Keratinocyte (primary cell): Measurements from ENCODE around the gene TNS1. TPM values are rescaled to one million over a fixed set of nuclear protein-coding genes. Genes with fewer than 3 reads are reported as not detected.

Source experiments
- DNase-seq: peaks from one replicate; pipeline ENCODE4 v3.0.0-alpha.2; 2011; ENCODE audit warnings: low read depth, missing footprints, low spot score
- FAIRE-seq: peaks from 2 replicates; lab custom pipeline; 2011; peaks lifted over from hg19 to GRCh38; lab: Jason Lieb, UNC
- H2AFZ ChIP-seq: 2 replicates; pipeline ENCODE4 v1.6.0; 2012; ENCODE audit warnings: low read length, control low read depth, inconsistent platforms; ENCODE audit not compliant: control insufficient read depth
- H3K27ac ChIP-seq: 2 replicates; pipeline ENCODE4 v1.5.1; 2011; ENCODE audit warnings: low read length; ENCODE audit not compliant: control insufficient read depth, insufficient read depth
- H3K27me3 ChIP-seq: 3 replicates; pipeline ENCODE4 v1.6.0; 2011; ENCODE audit warnings: low read length; ENCODE audit not compliant: control insufficient read depth, insufficient read depth; ENCODE audit errors: extremely low read depth
- H3K36me3 ChIP-seq, 2 experiments: 2 replicates in 1 of 2; 3 replicates in 1 of 2; pipeline ENCODE4 v1.5.1; 2011; ENCODE audit warnings: low read length in 2 of 2, mild to moderate bottlenecking in 1 of 2; ENCODE audit not compliant: control insufficient read depth in 2 of 2, insufficient read depth in 2 of 2; ENCODE audit errors: extremely low read depth in 1 of 2
- H3K4me1 ChIP-seq: 3 replicates; pipeline ENCODE4 v1.5.1; 2011; ENCODE audit warnings: low read length; ENCODE audit not compliant: control insufficient read depth, insufficient read depth; ENCODE audit errors: extremely low read depth
- H3K4me2 ChIP-seq: 3 replicates; pipeline ENCODE4 v1.6.0; 2011; ENCODE audit warnings: low read depth, low read length; ENCODE audit not compliant: control insufficient read depth, insufficient read depth; ENCODE audit errors: extremely low read depth
- H3K4me3 ChIP-seq, 3 experiments: fragments of 200-600 bp in 1 of 3; sonication (generic) in 1 of 3; 2 replicates in 2 of 3; 3 replicates in 1 of 3; pipeline ENCODE4 v1.5.1; 2011 to 2016; ENCODE audit warnings: low read length in 3 of 3, mild to moderate bottlenecking in 3 of 3, control low read depth in 2 of 3, inconsistent platforms in 1 of 3, low read depth in 1 of 3, mixed read lengths in 1 of 3, mixed run types in 1 of 3, moderate library complexity in 1 of 3; ENCODE audit not compliant: control insufficient read depth in 2 of 3, insufficient read depth in 2 of 3; ENCODE audit errors: extremely low read depth in 1 of 3
- H3K79me2 ChIP-seq: 2 replicates; pipeline ENCODE4 v1.6.0; 2012; ENCODE audit warnings: low read length; ENCODE audit not compliant: control insufficient read depth, insufficient read depth
- H3K9ac ChIP-seq: 3 replicates; pipeline ENCODE4 v1.6.0; 2011; ENCODE audit warnings: low read length; ENCODE audit not compliant: control insufficient read depth, insufficient read depth; ENCODE audit errors: extremely low read depth
- H3K9me1 ChIP-seq: 3 replicates; pipeline ENCODE4 v1.6.0; 2011; ENCODE audit warnings: low read length; ENCODE audit not compliant: control insufficient read depth, insufficient read depth; ENCODE audit errors: extremely low read depth
- H3K9me3 ChIP-seq: 2 replicates; pipeline ENCODE4 v1.5.1; 2012; ENCODE audit warnings: low read depth, low read length; ENCODE audit not compliant: control insufficient read depth
- H4K20me1 ChIP-seq: 3 replicates; pipeline ENCODE4 v1.6.0; 2011; ENCODE audit warnings: low read length; ENCODE audit not compliant: control insufficient read depth, insufficient read depth; ENCODE audit errors: extremely low read depth
- CTCF ChIP-seq, 3 experiments: IDR thresholded peaks in 1 of 3; conservative IDR thresholded peaks in 1 of 3; optimal IDR thresholded peaks in 1 of 3; 2 replicates in 2 of 3; 3 replicates in 1 of 3; pipeline versions ENCODE3 to v1.5.1; 2011; ENCODE audit warnings: low read length in 3 of 3, mild to moderate bottlenecking in 3 of 3, moderate library complexity in 2 of 3, control low read depth in 1 of 3, inconsistent platforms in 1 of 3; ENCODE audit not compliant: insufficient read depth in 2 of 3; ENCODE audit errors: extremely low read depth in 1 of 3
- EZH2 ChIP-seq: IDR thresholded peaks from one replicate; pipeline ENCODE4 v1.6.1; 2012; ENCODE audit warnings: inconsistent platforms, mild to moderate bottlenecking, low read length, moderate library complexity
- dilution Hi-C: fragments of 300-500 bp; cut with MboI; formaldehyde crosslinking; loops from one replicate; pipeline ENCODE4 v1.7.0; 2020; ENCODE audit warnings: low sequenced_read_pairs; ENCODE audit not compliant: extremely low pct_ligation_motif_present
- polyA plus RNA-seq, 5 experiments: library from polyadenylated mRNA; depleted of rRNA in 3 of 5; stranded (reverse) in 3 of 5; stranded (forward) in 1 of 5; unstranded in 1 of 5; fragments of >200 nt; gene quantifications; 1 replicate in 1 of 5; 2 replicates in 3 of 5; 3 replicates in 1 of 5; pipeline versions ENCODE4 v1.2.1 to v1.2.3, GENCODE V29; 2011 to 2012; ENCODE audit warnings: missing spikeins in 2 of 5, low read depth in 1 of 5, low replicate concordance in 1 of 5

Gene TNS1
- polyA plus RNA-seq, 1 donor (not counting 4 experiments of a cell fraction or from before 2014, with no cell fraction given), result 2.5 TPM

GRCh38 chr2:218039171-218039570 lies 36.4 kb upstream of the TNS1 start:
- peaks cover 61% of the 10 kb centered on the region for H3K27me3 ChIP-seq
- H3K9ac ChIP-seq, result no peak overlapping the region
- dilution Hi-C loops, result no loop called here
- FAIRE-seq (peak; percentile 99), DNase-seq (peak; percentile 88)
- no peak overlapping the region for H3K27ac ChIP-seq
- no peaks in the 10 kb centered on the region for H3K9me1 ChIP-seq
- no peaks in the 10 kb centered on the region for H3K9me3 ChIP-seq
- peak overlapping the region; percentile 46 for H3K4me2 ChIP-seq
- H3K4me3 ChIP-seq, result no peak overlapping the region
- H3K4me1 ChIP-seq, result peaks cover 16% of the 10 kb centered on the region
- TF ChIP-seq CTCF (optimal IDR thresholded peaks at IDR 0.05 in 1 of 3, IDR thresholded peaks at IDR 0.05 in 1 of 3, conservative IDR thresholded peaks at IDR 0.05 in 1 of 3; ENCODE audit: extremely low read depth in 1 of 3, insufficient read depth in 2 of 3, low read length in 3 of 3) (no peak), EZH2 (no peak)
- H2AFZ ChIP-seq, result no peak overlapping the region
- H3K36me3 ChIP-seq, result no peaks in the 10 kb centered on the region
- H4K20me1 ChIP-seq, result no peaks in the 10 kb centered on the region
- no peaks in the 10 kb centered on the region for H3K79me2 ChIP-seq

GRCh38 chr2:218036371-218036770 lies 33.6 kb upstream of the TNS1 start:
- Histone ChIP-seq H3K9me1 (no peaks in the 10 kb centered on the region), H3K79me2 (no peaks in the 10 kb centered on the region), H2AFZ (no peak overlapping the region), H3K9me3 (no peaks in the 10 kb centered on the region), H3K4me3 (no peak overlapping the region), H3K36me3 (no peaks in the 10 kb centered on the region), H4K20me1 (no peaks in the 10 kb centered on the region), H3K9ac (no peak overlapping the region), H3K27me3 (peaks cover 52% of the 10 kb centered on the region), H3K27ac (no peak overlapping the region), H3K4me1 (peaks cover 29% of the 10 kb centered on the region), H3K4me2 (no peak overlapping the region)
- peak; percentile 57 for FAIRE-seq
- dilution Hi-C loops, result no loop called here
- peak in 1 of 3 experiments; percentile 9 for TF ChIP-seq CTCF (optimal IDR thresholded peaks at IDR 0.05 in 1 of 3, IDR thresholded peaks at IDR 0.05 in 1 of 3, conservative IDR thresholded peaks at IDR 0.05 in 1 of 3; ENCODE audit: extremely low read depth in 1 of 3, insufficient read depth in 2 of 3, low read length in 3 of 3)
- no peak for TF ChIP-seq EZH2
- DNase-seq, result no peak
